ENCODE data around the gene ATP8B4. TPM values are rescaled to one million over a fixed set of nuclear protein-coding genes. Genes with fewer than 3 reads are reported as not detected.

Gene ATP8B4
- total RNA-seq, 6 experiments from 2014 or later, result 0.31 to 1.6 (median 0.91) TPM

GRCh38 chr15:50128266-50128665 lies 9.2 kb upstream of the ATP8B4 start:
- Mint-ChIP-seq H3K9me3 (peaks cover 11% of the 10 kb centered on the region), H3K27ac (no peak overlapping the region), H3K36me3 (ENCODE audit: low read depth) (peaks cover 23% of the 10 kb centered on the region), H3K4me3 (no peak overlapping the region), H3K4me1 (ENCODE audit: low read depth) (peaks cover 17% of the 10 kb centered on the region), H3K27me3 (ENCODE audit: insufficient read depth) (no peaks in the 10 kb centered on the region)
- peak; percentile 36; the same call in 1 of the 2 replicates for TF ChIP-seq CTCF (IDR thresholded peaks at IDR 0.05)
- DNase-seq, result peak; percentile 11

- Mint-ChIP-seq H3K4me1 (ENCODE audit: low read depth) (peaks cover 17% of the 10 kb centered on the region), H3K27me3 (ENCODE audit: insufficient read depth) (no peaks in the 10 kb centered on the region), H3K27ac (no peak overlapping the region), H3K9me3 (peaks cover 12% of the 10 kb centered on the region), H3K36me3 (ENCODE audit: low read depth) (peaks cover 20% of the 10 kb centered on the region), H3K4me3 (no peak overlapping the region)
- no peak for DNase-seq
- TF ChIP-seq CTCF (IDR thresholded peaks at IDR 0.05), result no peak
Measured at GRCh38 chr15:50127255-50127777, 8.3 kb upstream of the ATP8B4 start.

GRCh38 chr15:50126072-50126471 lies 7.0 kb upstream of the ATP8B4 start:
- Mint-ChIP-seq H3K27me3 (ENCODE audit: insufficient read depth) (no peaks in the 10 kb centered on the region), H3K9me3 (peaks cover 12% of the 10 kb centered on the region), H3K4me1 (ENCODE audit: low read depth) (peaks cover 17% of the 10 kb centered on the region), H3K36me3 (ENCODE audit: low read depth) (peaks cover 19% of the 10 kb centered on the region), H3K4me3 (no peak overlapping the region), H3K27ac (no peak overlapping the region)
- no peak for TF ChIP-seq CTCF (IDR thresholded peaks at IDR 0.05)
- DNase-seq, result no peak

GRCh38 chr15:50124631-50125030 lies 5.6 kb upstream of the ATP8B4 start:
- peaks cover 12% of the 10 kb centered on the region for H3K9me3 Mint-ChIP-seq
- no peak overlapping the region for H3K4me3 Mint-ChIP-seq
- no peak for TF ChIP-seq CTCF (IDR thresholded peaks at IDR 0.05)
- no peak overlapping the region for H3K27ac Mint-ChIP-seq
- no peak for DNase-seq
- H3K36me3 Mint-ChIP-seq (ENCODE audit: low read depth), result peaks cover 19% of the 10 kb centered on the region
- peaks cover 17% of the 10 kb centered on the region for H3K4me1 Mint-ChIP-seq (ENCODE audit: low read depth)
- H3K27me3 Mint-ChIP-seq (ENCODE audit: insufficient read depth), result no peaks in the 10 kb centered on the region

DNA sequence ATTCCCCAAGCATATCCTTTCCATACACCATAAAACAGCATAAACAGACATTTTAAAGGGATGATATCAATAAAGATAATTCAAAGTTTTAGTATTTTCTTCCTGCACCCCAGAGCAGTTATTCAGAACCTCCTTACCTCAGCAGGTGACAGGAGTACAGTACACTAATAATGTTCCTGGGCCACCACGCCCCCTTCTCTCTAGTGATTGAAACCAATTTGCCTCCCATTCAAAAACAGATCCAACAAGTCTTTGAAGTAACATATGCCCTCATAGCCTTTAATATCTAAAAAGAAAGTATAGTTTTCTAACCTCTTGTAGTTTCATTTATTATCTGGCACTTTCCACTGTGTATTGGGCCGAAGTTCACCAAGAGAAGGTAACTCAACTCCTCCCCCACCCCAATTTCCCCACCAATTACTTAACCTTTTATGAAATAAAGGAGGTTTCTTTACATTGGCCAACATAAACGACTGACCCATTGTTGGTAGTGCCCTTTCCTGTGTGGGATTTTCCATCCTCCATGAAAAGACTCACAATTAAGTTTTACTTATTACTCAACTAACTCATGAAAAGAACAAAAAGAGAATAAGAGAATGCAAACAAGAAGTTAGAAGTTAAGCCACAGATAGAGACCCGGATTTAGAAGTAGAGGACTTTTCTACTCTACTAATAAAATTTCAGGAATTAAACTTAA lies 5.0 kb upstream of the ATP8B4 start:
- H3K27ac Mint-ChIP-seq, result no peak overlapping the region

More for the DNA sequence above, 5.0 kb upstream of the ATP8B4 start:
- no peak overlapping the region for H3K4me3 Mint-ChIP-seq
- H3K4me1 Mint-ChIP-seq (ENCODE audit: low read depth), result peaks cover 23% of the 10 kb centered on the region
- TF ChIP-seq CTCF (IDR thresholded peaks at IDR 0.05), result no peak
- peaks cover 12% of the 10 kb centered on the region for H3K9me3 Mint-ChIP-seq
- H3K36me3 Mint-ChIP-seq (ENCODE audit: low read depth), result peaks cover 19% of the 10 kb centered on the region
- DNase-seq, result no peak
- H3K27me3 Mint-ChIP-seq (ENCODE audit: insufficient read depth), result no peaks in the 10 kb centered on the region

Data from HFFc6 (cell line).